Stimulated activated naive CD8-positive, alpha-beta T cell treated with anti-CD3 and anti-CD28 coated beads, Interleukin-15, Interleukin-2, amounts not matched to agents 100 ng/mL and 50 ng/mL, for 24 hours (primary cell): Measurements from ENCODE around the gene MALAT1.
"Not testable (repeated sequence)": the region's sequence is repeated elsewhere in the genome, so short reads cannot be mapped to it uniquely, and the experiment has no call there.

Source experiments
- H3K27ac Mint-ChIP-seq: one replicate; pipeline ENCODE4 v1.8.0; 2021; ENCODE audit warnings: mild to moderate bottlenecking, mixed read lengths
- H3K27me3 Mint-ChIP-seq: one replicate; pipeline ENCODE4 v1.8.0; 2021; ENCODE audit warnings: mixed read lengths
- H3K36me3 Mint-ChIP-seq: one replicate; pipeline ENCODE4 v1.8.0; 2021; ENCODE audit warnings: low read depth, mixed read lengths
- H3K4me1 Mint-ChIP-seq: one replicate; pipeline ENCODE4 v1.8.0; 2021; ENCODE audit warnings: low read depth, mixed read lengths
- H3K4me3 Mint-ChIP-seq: one replicate; pipeline ENCODE4 v1.8.0; 2021; ENCODE audit warnings: mild to moderate bottlenecking, mixed read lengths
- H3K9me3 Mint-ChIP-seq: one replicate; pipeline ENCODE4 v1.8.0; 2021; ENCODE audit warnings: mixed read lengths

The MALAT1 gene

DNA sequence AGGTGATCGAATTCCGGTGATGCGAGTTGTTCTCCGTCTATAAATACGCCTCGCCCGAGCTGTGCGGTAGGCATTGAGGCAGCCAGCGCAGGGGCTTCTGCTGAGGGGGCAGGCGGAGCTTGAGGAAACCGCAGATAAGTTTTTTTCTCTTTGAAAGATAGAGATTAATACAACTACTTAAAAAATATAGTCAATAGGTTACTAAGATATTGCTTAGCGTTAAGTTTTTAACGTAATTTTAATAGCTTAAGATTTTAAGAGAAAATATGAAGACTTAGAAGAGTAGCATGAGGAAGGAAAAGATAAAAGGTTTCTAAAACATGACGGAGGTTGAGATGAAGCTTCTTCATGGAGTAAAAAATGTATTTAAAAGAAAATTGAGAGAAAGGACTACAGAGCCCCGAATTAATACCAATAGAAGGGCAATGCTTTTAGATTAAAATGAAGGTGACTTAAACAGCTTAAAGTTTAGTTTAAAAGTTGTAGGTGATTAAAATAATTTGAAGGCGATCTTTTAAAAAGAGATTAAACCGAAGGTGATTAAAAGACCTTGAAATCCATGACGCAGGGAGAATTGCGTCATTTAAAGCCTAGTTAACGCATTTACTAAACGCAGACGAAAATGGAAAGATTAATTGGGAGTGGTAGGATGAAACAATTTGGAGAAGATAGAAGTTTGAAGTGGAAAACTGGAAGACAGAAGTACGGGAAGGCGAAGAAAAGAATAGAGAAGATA is at the start of gene MALAT1:
Gene MALAT1, plus strand, starts transcription at position 69 of the 736 bp plus-strand sequence.
- H3K27ac Mint-ChIP-seq: no peak within 1 kb of the TSS
- H3K27me3 Mint-ChIP-seq: no peaks in the 10 kb centered on the region
- peaks cover 40% of the 10 kb centered on the region for H3K4me1 Mint-ChIP-seq
- H3K9me3 Mint-ChIP-seq: no peaks in the 10 kb centered on the region
- H3K36me3 Mint-ChIP-seq: no peaks in the 10 kb centered on the region
- H3K4me3 Mint-ChIP-seq: no peak within 1 kb of the TSS

DNA sequence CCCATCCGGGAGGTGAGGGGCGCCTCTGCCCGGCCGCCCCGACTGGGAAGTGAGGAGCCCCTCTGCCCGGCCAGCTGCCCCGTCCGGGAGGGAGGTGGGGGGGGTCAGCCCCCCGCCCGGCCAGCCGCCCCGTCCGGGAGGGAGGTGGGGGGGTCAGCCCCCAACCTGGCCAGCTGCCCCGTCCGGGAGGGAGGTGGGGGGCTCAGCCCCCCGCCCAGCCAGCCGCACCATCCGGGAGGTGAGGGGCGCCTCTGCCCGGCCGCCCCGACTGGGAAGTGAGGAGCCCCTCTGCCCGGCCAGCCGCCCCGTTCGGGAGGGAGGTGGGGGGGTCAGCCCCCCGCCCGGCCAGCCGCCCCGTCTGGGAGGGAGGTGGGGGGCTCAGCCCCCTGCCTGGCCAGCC is 47.5 kb upstream of the MALAT1 start:
- not testable (repeated sequence) for H3K27me3 Mint-ChIP-seq
- peaks cover 41% of the 10 kb centered on the region for H3K4me1 Mint-ChIP-seq

DNA sequence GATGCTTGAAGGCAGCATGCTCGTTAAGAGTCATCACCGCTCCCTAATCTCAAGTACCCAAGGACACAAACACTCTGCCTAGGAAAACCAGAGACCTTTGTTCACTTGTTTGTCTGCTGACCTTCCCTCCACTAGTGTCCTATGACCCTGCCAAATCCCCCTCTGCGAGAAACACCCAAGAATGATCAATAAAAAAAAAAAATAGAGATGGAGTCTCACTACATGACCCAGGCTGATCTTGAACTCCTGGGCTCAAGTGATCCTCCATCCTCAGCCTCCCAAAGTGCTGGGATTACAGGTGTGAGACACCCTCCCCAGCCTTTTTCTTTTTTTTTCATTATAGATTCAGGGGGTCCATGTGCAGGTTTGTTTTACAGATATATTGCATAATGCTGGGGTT is 46.6 kb upstream of the MALAT1 start:
- not testable (repeated sequence) for H3K27me3 Mint-ChIP-seq, H3K27ac Mint-ChIP-seq, H3K4me3 Mint-ChIP-seq, H3K9me3 Mint-ChIP-seq, H3K36me3 Mint-ChIP-seq
- peaks cover 47% of the 10 kb centered on the region for H3K4me1 Mint-ChIP-seq

More for the DNA sequence above, 47.5 kb upstream of the MALAT1 start:
- not testable (repeated sequence) for H3K27ac Mint-ChIP-seq, H3K4me3 Mint-ChIP-seq, H3K9me3 Mint-ChIP-seq, H3K36me3 Mint-ChIP-seq

DNA sequence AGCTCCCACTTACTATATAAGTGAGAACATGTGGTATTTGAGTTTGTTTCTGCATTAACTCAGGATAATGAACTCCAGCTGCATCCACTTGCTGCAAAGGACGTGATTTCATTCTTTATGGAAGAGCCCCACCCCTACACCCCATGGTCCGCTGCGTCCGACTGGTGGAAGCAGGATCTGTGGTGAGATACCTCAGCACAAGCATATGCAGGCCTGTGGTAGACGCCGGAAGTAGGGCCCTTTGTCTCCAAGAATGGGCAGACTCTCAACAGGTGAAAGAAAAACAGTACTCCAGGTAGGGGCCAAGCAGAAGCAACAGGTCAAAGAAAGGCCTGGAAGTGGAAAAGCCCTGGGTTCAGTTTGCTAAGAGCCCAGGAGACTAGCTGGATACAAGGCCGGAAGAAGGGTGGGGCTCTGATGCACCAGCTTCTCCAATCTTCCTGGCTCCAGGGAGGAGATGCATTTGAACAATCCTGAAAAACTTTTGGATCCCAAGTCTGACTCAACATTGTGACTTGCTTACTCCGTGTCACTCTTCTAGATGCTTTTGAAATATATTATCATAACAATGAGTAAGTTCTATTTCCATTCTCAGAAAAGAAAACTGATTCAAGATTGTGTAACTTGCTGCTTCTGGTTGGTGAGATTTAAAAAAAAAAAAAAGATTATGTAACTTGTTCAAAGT is 45.9 kb upstream of the MALAT1 start:
- Mint-ChIP-seq H3K36me3 (peaks cover 5% of the 10 kb centered on the region), H3K4me3 (peak overlapping the region; percentile 25), H3K27ac (no peak overlapping the region), H3K4me1 (peaks cover 43% of the 10 kb centered on the region), H3K27me3 (no peaks in the 10 kb centered on the region), H3K9me3 (no peaks in the 10 kb centered on the region)

DNA sequence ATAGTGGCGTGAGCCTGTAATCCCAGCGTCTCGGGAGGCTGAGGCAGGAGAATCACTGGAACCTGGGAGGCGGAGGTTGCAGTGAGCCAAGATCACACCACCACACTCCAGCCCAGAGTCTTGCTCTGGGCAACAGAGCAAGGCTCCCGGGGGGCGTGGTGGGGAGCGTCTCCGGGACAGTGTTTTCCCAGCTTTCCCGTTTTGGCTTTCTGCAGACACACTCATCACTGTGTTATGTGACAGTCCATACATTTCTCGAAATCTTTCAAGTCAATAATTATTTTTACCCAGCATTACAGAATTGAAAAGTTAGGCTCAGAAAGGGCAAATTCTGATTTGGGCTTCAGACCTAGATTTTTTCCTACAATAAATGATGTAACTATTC is 44.5 kb upstream of the MALAT1 start:
- Mint-ChIP-seq H3K27ac (no peak overlapping the region), H3K4me3 (peak overlapping the region; percentile 89), H3K36me3 (peaks cover 5% of the 10 kb centered on the region), H3K27me3 (no peaks in the 10 kb centered on the region), H3K4me1 (peaks cover 35% of the 10 kb centered on the region), H3K9me3 (no peaks in the 10 kb centered on the region)

DNA sequence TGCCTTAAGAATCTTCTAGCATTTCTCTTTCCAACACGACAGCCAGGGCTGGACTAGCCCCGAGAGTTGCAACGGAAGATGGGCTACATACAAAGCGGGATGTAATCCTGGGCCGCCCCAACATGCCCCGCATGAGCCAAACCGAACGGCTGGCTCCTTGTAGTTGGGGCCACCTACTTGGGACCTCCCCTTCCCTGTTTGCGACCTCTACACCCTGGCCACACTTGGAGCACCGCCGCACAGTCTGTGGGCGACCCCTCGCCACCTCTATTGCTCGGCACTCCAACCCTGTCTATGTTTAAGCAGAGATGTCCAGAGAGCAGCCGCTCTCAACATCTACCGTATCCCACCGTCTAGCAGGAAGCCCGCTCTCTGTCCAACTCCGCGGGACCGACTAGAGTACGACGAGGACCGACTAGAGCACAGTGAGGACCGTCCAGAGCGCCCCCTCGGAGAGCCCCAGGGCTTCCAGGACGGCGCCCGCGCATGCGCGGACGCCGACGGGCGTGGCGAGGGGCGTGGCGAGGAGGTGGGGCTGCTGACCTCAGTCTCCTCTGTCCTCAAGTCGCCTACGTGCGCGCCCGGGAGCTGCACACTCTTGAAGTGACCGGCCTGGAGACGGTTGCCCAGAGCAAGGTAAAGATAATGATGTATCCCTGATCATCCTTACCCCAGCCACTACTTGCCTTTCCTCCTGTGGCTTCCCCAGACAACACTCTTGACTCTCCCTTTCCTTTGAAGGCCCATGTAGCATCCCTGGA is 44.0 kb upstream of the MALAT1 start:
- Mint-ChIP-seq H3K4me3 (peak overlapping the region; percentile 89), H3K9me3 (no peaks in the 10 kb centered on the region), H3K27me3 (no peaks in the 10 kb centered on the region), H3K4me1 (peaks cover 35% of the 10 kb centered on the region), H3K36me3 (peaks cover 5% of the 10 kb centered on the region), H3K27ac (peak overlapping the region; percentile 87)

DNA sequence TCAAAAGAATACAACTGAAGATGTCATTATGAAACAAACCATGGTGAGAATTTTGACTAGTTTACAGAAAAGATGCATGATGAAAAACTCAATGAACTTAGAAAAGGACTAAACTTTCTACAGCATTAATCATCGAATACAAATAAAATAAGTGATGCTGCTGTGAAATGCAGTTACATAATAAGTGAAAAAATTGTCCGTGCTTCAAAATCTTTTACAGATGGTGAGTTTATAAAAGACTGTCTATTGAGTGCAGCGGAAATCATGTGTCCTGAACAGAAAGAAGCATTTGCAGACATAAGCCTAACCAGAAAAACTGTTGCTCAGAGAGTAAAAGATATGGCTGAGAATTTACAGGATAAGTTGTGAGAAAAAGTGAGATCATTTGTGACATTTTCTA is 42.4 kb upstream of the MALAT1 start:
- Mint-ChIP-seq H3K9me3 (no peaks in the 10 kb centered on the region), H3K4me1 (peaks cover 35% of the 10 kb centered on the region), H3K36me3 (peaks cover 5% of the 10 kb centered on the region), H3K27me3 (no peaks in the 10 kb centered on the region), H3K4me3 (peak overlapping the region; percentile 59), H3K27ac (no peak overlapping the region)

DNA sequence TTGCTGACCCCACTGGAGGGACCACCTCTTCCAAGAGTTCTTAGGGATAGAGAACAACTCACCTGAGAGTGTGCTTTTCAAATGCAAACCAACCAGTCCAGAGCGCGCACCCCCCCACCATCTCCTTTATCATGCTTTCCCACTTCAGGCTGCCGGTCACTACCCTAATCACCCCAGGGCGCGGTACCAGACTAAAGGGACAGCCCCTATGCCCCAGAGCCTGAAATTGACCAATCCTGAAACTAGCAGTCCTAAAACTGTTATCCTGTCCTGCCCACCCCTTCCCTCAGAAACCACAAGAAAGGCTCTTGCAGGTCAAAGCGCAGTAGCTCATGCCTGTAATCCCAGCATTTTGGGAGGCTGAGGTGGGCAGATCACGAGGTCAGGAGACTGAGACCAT is 39.3 kb upstream of the MALAT1 start:
- no peak overlapping the region for H3K4me3 Mint-ChIP-seq
- peaks cover 5% of the 10 kb centered on the region for H3K36me3 Mint-ChIP-seq
- H3K4me1 Mint-ChIP-seq: peaks cover 21% of the 10 kb centered on the region
- H3K27ac Mint-ChIP-seq: no peak overlapping the region
- H3K27me3 Mint-ChIP-seq: no peaks in the 10 kb centered on the region
- H3K9me3 Mint-ChIP-seq: no peaks in the 10 kb centered on the region

DNA sequence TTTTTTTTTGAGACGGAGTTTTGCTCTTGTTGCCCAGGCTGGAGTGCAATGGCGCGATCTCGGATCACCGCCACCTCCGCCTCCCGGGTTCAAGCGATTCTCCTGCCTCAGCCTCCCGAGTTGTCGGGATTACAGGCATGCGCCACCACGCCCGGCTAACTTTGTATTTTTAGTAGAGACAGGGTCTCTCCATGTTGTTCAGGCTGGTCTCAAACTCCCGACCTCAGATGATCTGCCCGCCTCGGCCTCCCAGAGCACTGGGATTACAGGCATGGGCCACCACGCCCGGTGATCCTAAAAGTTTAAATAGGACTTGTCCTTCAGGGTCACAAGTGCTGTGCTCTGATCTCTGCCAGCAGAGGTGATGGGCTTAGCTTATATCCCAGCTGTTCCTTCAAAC is 33.4 kb upstream of the MALAT1 start:
- not testable (repeated sequence) for H3K27me3 Mint-ChIP-seq, H3K9me3 Mint-ChIP-seq, H3K4me3 Mint-ChIP-seq, H3K36me3 Mint-ChIP-seq, H3K27ac Mint-ChIP-seq
- H3K4me1 Mint-ChIP-seq: peaks cover 11% of the 10 kb centered on the region

DNA sequence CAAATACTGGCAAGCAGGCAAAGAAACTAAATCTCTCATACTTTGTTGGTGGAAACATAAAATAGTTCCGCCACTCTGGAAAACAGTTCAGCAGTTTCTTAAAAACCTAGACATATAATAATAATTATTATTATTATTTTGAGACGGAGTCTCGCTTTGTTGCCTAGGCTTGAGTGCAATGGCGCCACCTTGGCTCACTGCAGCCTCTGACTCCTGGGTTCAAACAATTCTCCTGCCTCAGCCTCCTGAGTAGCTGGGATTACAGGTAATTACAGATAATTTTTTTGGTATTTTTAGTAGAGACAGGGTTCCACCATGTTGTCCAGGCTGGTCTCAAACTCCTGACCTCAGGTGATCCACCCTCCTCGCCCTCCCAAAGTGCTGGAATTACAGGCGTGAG is 31.5 kb upstream of the MALAT1 start:
- not testable (repeated sequence) for H3K9me3 Mint-ChIP-seq, H3K4me3 Mint-ChIP-seq, H3K27ac Mint-ChIP-seq, H3K27me3 Mint-ChIP-seq, H3K36me3 Mint-ChIP-seq
- peaks cover 27% of the 10 kb centered on the region for H3K4me1 Mint-ChIP-seq

DNA sequence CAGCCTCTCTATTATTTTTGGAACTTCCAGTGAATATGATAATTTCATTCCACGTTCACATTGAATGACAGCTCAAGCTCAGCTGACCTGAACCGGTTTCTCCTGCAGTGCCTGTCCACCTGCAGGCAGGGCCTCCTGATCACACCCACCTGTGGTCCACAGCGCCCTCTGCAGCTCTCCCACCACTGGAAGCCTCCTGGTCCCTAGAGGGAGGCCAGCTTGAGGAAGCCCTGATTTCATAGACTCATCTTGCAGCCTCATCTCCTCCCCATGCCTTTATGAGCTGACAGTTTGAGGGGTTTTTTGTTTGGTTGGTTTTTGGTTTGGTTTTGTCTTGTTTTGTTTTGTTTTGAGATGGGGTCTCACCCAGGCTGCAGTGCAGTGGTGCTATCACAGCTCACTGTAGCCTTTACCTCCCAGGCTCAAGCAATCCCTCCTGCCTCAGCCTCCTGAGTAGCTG is 29.9 kb upstream of the MALAT1 start:
- no peak overlapping the region for H3K27ac Mint-ChIP-seq
- H3K27me3 Mint-ChIP-seq: no peaks in the 10 kb centered on the region
- peaks cover 35% of the 10 kb centered on the region for H3K4me1 Mint-ChIP-seq
- no peak overlapping the region for H3K4me3 Mint-ChIP-seq
- no peaks in the 10 kb centered on the region for H3K9me3 Mint-ChIP-seq
- H3K36me3 Mint-ChIP-seq: no peaks in the 10 kb centered on the region

DNA sequence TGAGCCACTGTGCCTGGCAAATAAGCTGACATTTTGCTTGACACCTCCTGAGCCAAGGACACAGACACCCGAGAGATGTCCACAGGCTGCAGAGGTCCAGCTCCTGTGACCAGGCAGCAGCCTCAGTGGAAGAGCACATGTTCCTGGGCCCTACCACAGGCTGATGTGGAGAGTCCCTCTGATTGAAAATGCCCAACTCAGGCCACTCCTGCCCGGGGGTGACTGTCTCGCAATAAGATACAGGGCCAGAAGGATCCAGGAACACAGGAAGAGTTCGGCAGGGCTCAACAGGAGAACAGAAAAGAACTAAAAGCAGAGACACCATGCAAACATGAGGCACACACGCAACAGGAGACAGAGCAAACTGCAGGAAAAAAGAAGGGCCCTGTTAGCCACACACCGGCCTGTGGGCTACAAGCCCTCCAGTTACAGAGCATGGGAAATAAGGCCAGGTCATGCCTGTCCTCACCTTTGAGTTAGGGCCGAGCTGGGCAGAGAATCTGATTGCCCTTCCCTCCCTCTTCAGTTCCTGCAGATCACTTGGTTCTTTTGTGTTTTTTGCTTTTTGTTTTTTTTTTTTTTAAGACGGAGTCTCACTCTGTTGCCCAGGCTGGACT is 28.3 kb upstream of the MALAT1 start:
- Mint-ChIP-seq H3K9me3 (no peaks in the 10 kb centered on the region), H3K27ac (peak overlapping the region; percentile 96), H3K4me1 (peaks cover 42% of the 10 kb centered on the region), H3K27me3 (no peaks in the 10 kb centered on the region), H3K36me3 (no peaks in the 10 kb centered on the region), H3K4me3 (no peak overlapping the region)

DNA sequence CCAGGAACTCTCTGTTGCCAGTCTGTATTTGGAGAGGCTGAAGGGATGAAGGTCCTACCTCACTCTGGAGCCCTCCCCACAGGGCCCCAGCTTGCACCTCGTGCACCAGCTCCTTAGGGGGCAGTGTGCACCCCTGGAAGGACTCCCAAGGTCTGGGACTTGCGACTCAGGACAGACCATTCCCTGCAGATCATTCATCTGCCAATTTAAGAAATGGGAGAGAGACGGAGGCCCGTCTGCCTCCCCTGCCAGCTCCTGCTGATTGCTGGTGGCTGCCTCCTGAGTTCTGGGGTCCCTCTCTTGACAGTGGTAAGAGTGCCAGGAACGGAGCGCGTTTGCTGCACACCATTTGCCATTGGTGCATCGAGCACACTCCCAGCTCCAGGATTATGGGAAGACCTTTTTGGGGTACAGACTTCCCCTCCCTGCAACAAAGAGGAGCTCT is 27.4 kb upstream of the MALAT1 start:
- Mint-ChIP-seq H3K4me3 (peak overlapping the region; percentile 68), H3K4me1 (peaks cover 47% of the 10 kb centered on the region), H3K36me3 (peaks cover 3% of the 10 kb centered on the region), H3K9me3 (no peaks in the 10 kb centered on the region), H3K27ac (peak overlapping the region; percentile 96), H3K27me3 (no peaks in the 10 kb centered on the region)

DNA sequence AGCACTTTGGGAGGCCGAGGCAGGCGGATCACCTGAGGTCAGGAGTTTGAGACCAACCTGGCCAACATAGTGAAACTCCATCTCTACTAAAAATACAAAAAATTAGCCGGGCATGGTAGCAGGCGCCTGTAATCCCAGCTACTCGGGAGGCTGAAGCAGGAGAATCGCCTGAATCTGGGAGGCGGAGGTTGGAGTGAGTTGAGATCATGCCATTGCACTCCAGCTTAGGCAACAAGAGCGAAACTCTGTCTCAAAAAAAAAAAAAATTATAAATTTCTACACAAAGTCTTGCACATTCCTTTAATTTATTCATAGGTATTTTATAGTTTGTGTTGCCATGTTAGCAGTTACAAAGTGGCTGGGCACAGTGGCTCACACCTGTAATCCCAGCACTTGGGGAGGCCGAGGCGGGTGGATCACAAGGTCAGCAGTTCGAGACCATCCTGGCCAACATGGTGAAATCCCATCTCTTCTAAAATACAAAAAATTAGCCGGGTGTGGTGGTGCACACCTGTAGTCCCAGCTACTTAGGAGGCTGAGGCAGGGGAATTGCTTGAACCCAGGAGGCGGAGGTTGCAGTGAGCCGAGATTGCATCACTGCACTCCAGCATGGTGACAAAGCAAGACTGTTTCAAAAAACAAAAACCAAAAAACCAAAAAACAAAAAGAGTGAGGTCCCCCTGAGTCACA is 26.1 kb upstream of the MALAT1 start:
- not testable (repeated sequence) for H3K9me3 Mint-ChIP-seq, H3K36me3 Mint-ChIP-seq, H3K27me3 Mint-ChIP-seq
- Mint-ChIP-seq H3K27ac (peak overlapping the region; percentile 96), H3K4me3 (peak overlapping the region; percentile 68), H3K4me1 (peaks cover 51% of the 10 kb centered on the region)
